GM21526 (cell line): ENCODE measurements around the gene PCDHA12.

ENCODE experiments used
- ATAC-seq: cut with Tn5 transposase; IDR thresholded peaks from one replicate; pipeline ENCODE4 v1.9.1; 2021; ENCODE audit warnings: moderate library complexity; ENCODE audit not compliant: unreplicated experiment, low FRiP score

The PCDHA12 gene

DNA sequence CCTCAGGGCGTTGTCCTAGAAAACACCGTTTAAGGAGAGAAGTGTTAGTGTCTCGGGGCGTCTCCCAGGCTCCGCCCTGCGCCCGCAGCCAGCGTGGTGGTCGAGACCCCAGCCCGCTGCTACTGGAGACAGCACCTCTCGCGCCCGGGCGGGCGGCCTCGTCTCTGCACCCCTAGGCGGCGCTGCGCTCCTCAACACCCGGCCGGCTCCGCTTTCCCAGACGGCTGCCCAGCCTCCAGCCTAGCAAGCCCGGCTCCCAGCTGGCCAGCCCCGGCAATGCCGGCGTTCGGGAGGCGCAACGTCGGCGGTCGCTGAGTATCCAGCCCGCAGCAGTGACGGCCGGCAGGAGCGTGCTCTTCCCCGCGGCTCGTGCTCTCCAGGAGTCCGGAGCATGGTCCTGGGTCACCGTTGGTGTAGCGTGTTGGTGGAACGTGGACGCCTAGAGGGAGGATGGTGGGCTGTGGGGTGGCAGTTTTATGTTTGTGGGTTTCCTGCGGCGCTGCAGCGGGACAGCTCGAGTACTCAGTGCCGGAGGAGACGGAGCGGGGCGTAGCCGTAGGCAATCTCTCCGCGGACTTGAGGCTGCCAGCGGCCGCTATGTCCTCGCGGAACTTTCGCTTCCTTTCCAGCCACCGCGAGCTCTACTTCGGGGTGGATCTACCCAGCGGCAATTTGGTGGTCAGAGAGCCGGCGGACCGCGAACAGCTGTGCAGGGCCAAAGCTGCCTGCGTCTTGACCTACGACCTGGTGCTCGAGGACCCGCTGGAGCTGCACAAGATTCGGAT is 51.5 kb downstream of the PCDHA12 start:
- no peak for ATAC-seq

DNA sequence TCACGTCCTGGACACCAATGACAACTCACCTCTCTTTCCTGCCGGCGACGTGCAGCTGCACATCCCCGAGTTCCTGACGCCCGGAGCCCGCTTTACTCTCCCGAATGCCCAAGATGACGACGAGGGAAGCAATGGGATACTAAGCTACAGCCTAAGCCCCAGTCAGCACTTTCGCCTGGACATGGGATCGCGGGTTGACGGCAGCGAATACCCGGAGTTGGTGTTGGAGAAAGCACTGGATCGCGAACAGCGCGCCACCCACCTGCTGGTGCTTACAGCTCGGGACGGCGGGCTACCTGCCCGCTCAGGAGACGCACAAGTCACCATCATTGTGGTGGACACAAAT is 52.1 kb downstream of the PCDHA12 start:
- no peak for ATAC-seq
